ENCODE results near the gene SIRPB1.

DNA sequence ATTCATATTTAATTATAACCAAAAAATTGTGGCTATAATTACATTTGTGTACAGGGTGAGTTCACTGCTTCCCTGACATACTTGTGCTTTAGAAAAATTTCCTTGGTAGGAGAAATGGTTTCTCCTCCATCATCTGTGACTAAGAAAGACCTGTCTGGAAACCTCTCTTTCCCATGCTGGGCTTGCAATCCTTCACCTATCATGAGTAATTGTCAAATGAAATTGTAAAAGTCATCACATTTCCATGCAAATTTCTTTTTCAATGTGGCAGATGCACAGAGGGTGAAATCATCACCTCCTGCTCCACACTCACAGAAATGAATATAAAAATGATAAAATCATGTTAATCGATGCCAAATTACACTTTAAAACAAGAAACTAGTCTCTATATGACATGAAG, 1.5 kb upstream of the SIRPB1 start:
- TF ChIP-seq, protein P1, sequence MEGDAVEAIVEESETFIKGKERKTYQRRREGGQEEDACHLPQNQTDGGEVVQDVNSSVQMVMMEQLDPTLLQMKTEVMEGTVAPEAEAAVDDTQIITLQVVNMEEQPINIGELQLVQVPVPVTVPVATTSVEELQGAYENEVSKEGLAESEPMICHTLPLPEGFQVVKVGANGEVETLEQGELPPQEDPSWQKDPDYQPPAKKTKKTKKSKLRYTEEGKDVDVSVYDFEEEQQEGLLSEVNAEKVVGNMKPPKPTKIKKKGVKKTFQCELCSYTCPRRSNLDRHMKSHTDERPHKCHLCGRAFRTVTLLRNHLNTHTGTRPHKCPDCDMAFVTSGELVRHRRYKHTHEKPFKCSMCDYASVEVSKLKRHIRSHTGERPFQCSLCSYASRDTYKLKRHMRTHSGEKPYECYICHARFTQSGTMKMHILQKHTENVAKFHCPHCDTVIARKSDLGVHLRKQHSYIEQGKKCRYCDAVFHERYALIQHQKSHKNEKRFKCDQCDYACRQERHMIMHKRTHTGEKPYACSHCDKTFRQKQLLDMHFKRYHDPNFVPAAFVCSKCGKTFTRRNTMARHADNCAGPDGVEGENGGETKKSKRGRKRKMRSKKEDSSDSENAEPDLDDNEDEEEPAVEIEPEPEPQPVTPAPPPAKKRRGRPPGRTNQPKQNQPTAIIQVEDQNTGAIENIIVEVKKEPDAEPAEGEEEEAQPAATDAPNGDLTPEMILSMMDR (IDR thresholded peaks at IDR 0.05), result no peak
- TF ChIP-seq POLR2A (IDR thresholded peaks at IDR 0.05), result no peak

All from uterus (tissue), 2 donors.